Stromal cell of bone marrow (primary cell): ENCODE measurements around the gene COX19.
"Not testable (repeated sequence)": the region's sequence is repeated elsewhere in the genome, so short reads cannot be mapped to it uniquely, and the experiment has no call there.

Experiments used
- DNase-seq: peaks from one replicate; pipeline ENCODE4 v3.0.0-alpha.2; 2012; ENCODE audit warnings: low read depth

Gene COX19

GRCh38 chr7:944744-945143 is 30.6 kb downstream of the COX19 start:
- DNase-seq, result no peak

GRCh38 chr7:943793-944192 is 31.6 kb downstream of the COX19 start:
- not testable (repeated sequence) for DNase-seq

DNA sequence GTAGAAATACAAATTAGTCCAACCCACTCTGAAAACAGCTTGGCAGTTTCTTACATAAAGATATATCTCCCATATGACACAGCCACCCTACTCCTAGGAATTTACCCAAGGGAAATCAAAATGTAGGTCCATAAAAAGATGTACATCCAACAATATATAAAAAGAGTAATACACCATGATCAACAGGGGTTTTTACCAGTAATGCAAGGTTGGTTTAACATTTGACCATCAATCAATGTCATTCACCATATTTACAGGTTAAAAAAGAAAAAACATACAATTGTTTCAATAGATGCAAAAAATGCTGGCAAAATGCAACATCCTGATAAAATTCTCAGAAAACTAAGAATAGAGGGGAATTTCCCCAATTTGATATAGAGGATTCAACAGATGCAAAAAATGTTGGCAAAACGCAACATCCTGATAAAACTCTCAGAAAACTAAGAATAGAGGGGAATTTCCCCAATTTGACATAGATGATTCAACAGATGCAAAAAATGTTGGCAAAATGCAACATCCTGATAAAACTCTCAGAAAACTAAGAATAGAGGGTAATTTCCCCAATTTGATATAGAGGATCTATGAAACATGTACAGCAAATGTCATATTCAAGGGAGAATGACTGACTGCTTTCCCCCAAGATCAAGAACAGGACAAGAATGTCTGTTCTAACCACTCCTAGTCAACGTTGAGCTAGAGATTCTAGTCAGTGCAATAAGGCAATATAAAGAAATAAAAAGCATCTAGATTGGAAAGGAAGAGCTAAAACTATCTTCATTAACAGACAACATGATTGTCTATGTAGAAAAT is 34.5 kb downstream of the COX19 start:
- DNase-seq, result no peak

DNA sequence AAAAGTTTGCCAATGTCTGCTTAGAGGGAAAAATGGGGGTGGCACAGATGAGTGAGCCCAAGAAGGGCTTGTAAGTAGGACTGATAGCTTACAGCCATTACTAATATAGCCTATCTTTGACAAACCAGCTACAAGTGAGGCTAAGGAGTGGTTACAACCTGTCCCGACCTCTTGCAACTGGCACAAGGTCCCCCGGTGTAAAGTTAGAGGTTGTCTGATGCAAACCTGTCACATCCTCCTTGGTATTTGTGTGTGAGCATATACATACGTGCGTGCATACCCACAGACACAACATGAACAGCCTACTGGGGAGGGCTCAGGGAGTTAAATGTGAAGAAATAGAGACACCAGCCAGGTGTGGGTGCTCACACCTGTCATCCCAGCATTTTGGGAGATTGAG is 35.5 kb downstream of the COX19 start:
- no peak for DNase-seq

- DNase-seq, result no peak
Observed at GRCh38 chr7:938546-939185, 36.7 kb downstream of the COX19 start.

- DNase-seq, result no peak
Observed at GRCh38 chr7:937856-938484, 37.4 kb downstream of the COX19 start.

DNA sequence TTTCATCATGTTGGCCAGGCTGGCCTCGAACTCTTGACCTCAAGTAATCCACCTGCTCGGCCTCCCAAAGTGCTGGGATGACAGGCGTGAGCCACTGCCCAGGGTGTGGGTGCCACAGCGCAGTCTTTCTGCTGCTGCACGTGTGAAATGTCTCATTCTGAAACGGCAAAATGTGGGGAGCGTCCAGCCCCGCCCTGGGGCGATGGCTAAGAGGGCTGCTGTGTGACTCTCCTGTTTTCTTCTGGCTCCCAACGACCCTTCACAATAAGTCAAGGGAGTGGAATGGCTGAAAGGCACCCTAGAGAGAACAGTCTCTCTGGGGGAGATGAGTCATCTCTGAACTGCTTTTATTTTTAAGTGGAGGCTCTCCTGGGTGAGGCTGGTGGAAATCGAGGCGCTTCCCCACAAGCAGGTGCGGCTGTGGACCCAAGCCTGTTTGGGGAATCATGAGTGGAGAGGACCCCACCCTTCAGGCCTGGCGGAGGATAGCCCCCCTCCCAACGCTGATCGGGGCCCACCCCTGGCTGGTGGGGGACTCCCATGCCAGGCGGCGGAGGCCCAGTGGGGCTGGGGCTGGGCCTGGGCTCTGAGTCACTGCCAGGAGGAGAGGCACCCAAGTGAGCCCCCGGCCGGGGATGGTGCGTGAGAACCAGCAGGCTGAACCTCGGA is 38.8 kb downstream of the COX19 start:
- DNase-seq, result no peak

DNA sequence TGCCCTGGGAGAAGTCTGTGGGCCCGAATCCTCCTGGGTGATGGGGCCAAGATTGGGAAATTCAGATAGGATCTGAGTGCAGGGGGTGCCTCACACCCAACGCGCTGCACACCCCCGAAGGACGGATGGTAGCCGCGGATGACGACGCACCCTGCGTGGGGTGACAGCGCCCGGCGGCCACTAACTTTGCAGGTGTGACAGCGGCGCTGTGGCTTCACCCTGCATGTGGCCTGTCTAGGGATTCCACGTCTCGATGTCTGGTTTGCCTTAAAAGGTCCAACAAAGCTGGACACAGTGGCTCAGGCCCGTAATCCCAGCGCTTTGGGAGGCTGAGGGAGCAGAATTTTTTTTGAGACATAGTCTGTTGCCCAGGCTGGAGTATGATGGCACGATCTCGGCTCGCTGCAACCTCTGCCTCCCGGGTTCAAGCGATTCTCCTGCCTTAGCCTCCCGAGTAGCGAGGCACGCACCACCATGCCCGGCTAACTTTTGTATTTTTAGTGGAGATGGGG is 39.4 kb downstream of the COX19 start:
- DNase-seq, result no peak

- DNase-seq, result no peak
Observed at GRCh38 chr7:935164-935873, 40.0 kb downstream of the COX19 start.

- DNase-seq, result no peak
Observed at GRCh38 chr7:934469-935163, 40.7 kb downstream of the COX19 start.

DNA sequence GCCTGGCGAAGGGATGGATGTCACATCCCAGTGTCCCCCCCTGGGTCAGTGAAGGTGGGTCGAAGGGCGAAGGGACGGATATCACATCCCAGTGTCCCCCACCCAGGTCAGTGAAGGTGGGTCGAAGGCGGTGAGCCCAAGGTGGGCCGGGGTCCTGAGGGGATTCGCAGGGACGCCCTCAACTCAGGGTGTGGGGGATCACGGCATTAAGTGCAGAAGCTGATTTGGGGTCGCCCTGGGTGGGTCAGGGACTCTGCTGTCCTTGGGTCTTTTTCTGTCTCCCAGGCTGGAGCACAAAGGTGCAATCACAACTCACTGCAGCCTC is 42.7 kb downstream of the COX19 start:
- no peak for DNase-seq

DNA sequence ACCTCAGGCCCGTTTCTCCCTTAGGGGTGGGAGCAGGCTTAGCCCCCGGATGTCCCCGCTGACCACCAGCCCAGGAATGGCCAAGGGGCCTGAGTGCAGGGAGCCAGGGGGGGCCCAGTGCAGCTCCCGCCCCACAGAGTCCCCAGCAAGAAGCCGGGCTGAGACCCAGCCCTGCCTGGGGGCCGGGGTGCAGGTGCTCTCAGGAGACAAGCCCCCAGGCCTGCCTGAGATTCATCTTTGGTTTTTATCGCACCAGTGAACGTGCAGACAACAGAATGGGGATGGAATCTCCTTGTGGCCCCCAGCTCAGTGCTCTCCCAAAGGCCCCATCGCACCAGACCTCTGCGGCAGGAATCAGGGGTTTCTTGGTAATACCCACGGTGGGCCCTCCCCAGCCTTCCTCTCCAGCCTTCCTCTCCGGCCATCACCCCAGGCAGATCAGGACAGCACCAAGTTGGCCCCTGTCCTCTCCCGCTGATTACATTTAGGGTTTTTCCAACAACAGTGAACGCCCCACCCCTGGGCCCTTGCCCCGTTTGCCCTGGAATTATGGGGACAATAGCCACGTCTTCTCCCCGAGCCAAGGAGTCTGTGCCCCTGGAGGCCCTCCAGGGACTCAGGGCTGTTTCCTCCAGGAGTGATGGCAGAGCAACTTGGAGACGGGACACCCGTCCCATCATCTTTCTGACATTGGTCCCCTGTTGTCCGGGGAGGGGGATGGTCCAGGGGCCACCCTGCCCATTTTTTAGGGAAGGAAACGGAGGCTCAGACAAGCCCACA is 43.3 kb downstream of the COX19 start:
- no peak for DNase-seq

DNA sequence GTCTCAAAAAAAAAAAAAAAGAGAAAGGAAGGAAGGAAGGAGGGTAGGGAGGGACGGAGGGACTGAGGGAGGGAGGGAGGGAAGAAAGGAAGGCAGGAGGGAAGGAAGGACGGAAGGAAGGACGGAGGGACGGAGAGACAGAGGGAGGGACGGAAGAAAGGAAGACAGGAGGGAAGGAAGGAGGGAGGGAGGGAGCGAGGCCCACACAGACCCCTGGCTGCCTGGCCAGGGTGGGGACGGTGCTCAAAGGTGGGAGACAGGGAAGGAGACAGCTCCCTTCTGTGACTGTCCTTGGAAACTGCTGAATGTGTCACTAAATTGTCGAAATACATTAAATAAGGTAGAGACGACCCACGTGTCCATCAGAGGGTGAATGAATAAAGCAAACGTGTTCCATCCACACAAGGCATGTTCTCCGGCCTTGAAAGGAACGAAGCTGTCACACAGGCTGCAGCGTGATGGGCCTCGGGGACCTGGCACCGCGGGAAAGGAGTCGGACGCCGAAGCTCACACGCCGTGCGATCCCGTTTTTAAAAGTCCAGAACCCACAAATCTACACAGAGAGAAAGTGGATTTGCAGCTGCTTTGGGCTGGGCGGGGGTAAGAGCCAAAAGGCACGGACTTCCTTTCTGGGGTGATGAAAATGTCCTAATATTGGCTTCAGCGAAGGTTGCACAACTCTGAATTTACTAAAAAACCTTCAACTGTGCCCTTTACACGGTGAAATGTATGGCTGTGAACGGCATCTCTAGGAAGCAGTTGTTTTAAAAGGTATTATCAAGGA is 44.2 kb downstream of the COX19 start:
- DNase-seq, result no peak

DNA sequence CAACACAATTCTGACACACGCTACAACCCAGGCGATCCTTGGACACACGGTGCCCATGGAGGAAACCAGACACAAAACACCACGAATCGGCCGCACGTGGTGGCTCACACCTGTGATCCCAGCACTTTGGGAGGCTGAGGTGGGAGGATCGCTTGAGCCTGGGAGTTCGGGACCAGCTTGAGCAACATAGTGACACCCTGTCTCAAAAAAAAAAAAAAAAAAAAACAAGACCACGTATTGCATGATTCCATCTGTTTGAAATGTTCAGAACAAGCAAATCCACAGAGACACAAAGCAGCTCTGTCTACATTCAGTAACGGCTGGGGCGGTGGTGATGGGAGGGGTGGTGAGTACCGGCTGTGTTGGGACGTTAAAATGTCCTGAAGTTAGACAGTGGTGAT is 46.0 kb downstream of the COX19 start:
- DNase-seq, result no peak

DNA sequence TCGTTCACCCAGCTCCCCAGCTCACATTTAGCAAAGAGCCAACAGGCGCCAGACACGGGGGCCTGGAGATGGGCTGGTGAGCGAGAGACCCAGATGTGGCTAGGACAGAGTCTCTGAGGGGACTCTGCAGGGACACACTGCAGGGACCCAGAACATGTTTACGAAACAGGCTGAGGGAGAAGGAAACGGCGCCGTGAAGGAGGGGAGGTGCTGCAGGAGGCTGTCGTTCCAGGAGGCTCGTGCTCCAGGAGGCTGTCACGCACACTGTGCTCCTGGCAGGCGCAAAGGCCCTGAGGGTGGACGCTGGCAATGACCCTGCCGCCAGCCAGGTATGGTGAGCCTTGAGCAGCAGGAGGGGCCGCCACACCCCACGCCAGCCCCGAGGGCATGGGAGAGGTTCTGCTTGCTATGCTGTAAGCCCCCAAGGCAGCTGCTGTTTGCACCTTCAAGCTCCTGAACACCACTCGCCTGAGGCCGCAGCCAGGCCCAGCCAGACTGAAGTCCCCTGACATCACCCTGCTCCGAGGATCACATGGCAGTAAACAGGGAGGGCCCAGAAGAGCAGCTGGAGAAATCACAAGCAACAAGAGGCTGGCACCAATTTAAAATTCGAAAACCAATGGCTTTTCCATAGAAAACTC is 48.2 kb downstream of the COX19 start:
- no peak for DNase-seq

- no peak for DNase-seq
Observed at GRCh38 chr7:926061-927030, 49.0 kb downstream of the COX19 start.

GRCh38 chr7:925601-926000 is 49.7 kb downstream of the COX19 start:
- DNase-seq, result no peak
